ENCODE measurements around the gene HMGCR.
"Not testable (repeated sequence)": the region's sequence is repeated elsewhere in the genome, so short reads cannot be mapped to it uniquely, and the experiment has no call there.

HMGCR gene

DNA sequence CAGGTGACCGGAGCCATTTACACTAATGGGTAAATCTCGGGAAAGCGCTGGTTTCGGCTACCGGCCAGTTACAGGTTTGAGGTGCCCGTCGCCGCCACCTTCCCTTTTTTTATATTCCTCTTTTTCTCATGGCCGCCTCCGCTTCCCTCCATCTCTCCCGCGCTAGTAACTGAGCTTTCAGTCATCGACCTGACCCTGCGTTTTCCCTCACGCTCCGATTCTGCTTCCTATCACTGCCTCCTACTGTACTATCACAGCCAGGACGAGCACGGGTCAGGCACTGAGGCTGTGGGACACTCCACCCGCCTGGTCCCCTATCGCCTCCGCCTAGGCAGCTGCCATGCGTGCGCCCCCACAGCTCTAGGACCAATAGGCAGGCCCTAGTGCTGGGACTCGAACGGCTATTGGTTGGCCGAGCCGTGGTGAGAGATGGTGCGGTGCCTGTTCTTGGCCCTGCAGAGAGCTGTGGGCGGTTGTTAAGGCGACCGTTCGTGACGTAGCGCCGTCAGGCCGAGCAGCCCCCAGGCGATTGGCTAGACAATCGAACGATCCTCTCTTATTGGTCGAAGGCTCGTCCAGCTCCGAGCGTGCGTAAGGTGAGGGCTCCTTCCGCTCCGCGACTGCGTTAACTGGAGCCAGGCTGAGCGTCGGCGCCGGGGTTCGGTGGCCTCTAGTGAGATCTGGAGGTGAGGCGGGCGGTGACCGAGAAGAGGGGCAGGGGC is at the start of gene HMGCR (continued):
- TF ChIP-seq ZNF501 (tag by site-specific recombination; IDR thresholded peaks at IDR 0.05) (peak; percentile 92), HIC1 (tag by site-specific recombination; IDR thresholded peaks at IDR 0.05) (peak; percentile 93), ZBTB1 (tag by site-specific recombination; IDR thresholded peaks at IDR 0.05) (0 out of 2 replicates have a peak, but pooled peaks have one; percentile 25), ZSCAN30 (tag by site-specific recombination; IDR thresholded peaks at IDR 0.05) (peak; percentile 19; the same call in 1 of the 2 replicates), ZNF366 (tag by site-specific recombination; conservative IDR thresholded peaks at IDR 0.05) (peak; percentile 88), ZBTB20 (tag by site-specific recombination; IDR thresholded peaks at IDR 0.05) (peak; percentile 29; the same call in 1 of the 2 replicates), ZNF10 (tag by site-specific recombination; IDR thresholded peaks at IDR 0.05) (peak; percentile 63; the same call in 1 of the 2 replicates), GLIS2 (tag by site-specific recombination; IDR thresholded peaks at IDR 0.05) (peak; percentile 67), ZNF311 (tag by site-specific recombination; IDR thresholded peaks at IDR 0.05; ENCODE audit: borderline replicate concordance) (no peak), ZNF548 (tag by site-specific recombination; IDR thresholded peaks at IDR 0.05) (no peak), ZNF341 (tag by site-specific recombination; IDR thresholded peaks at IDR 0.05; ENCODE audit: low read depth) (peak; percentile 52), ZNF362 (tag by site-specific recombination; IDR thresholded peaks at IDR 0.05) (peak; percentile 66; the same call in 1 of the 2 replicates), ZBTB17 (tag by site-specific recombination; IDR thresholded peaks at IDR 0.05) (peak; percentile 95), SCRT2 (tag by site-specific recombination; IDR thresholded peaks at IDR 0.05) (peak; percentile 66; the same call in 1 of the 2 replicates), ZNF660 (tag by site-specific recombination; IDR thresholded peaks at IDR 0.05) (peak; percentile 72; the same call in 1 of the 2 replicates), SP2 (tag by site-specific recombination; IDR thresholded peaks at IDR 0.05) (peak; percentile 99), ZXDB (tag by site-specific recombination; IDR thresholded peaks at IDR 0.05) (peak; percentile 75), GFI1B (tag by site-specific recombination; IDR thresholded peaks at IDR 0.05) (peak; percentile 71), EGR2 (tag by site-specific recombination; IDR thresholded peaks at IDR 0.05; ENCODE audit: low read depth) (peak; percentile 90), CTCF (tag by site-specific recombination; IDR thresholded peaks at IDR 0.05) (peak; percentile 93), ZNF2 (tag by site-specific recombination; IDR thresholded peaks at IDR 0.05) (peak; percentile 94), ZNF792 (tag by site-specific recombination; IDR thresholded peaks at IDR 0.05) (no peak), KLF1 (tag by site-specific recombination; IDR thresholded peaks at IDR 0.05) (no peak)
- TF ChIP-seq, protein P1, sequence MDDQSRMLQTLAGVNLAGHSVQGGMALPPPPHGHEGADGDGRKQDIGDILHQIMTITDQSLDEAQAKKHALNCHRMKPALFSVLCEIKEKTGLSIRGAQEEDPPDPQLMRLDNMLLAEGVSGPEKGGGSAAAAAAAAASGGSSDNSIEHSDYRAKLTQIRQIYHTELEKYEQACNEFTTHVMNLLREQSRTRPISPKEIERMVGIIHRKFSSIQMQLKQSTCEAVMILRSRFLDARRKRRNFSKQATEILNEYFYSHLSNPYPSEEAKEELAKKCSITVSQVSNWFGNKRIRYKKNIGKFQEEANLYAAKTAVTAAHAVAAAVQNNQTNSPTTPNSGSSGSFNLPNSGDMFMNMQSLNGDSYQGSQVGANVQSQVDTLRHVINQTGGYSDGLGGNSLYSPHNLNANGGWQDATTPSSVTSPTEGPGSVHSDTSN (CRISPR knock-in tag; IDR thresholded peaks at IDR 0.05) = 0 out of 2 replicates have a peak, but pooled peaks have one; percentile 40
- TF ChIP-seq, protein P2, sequence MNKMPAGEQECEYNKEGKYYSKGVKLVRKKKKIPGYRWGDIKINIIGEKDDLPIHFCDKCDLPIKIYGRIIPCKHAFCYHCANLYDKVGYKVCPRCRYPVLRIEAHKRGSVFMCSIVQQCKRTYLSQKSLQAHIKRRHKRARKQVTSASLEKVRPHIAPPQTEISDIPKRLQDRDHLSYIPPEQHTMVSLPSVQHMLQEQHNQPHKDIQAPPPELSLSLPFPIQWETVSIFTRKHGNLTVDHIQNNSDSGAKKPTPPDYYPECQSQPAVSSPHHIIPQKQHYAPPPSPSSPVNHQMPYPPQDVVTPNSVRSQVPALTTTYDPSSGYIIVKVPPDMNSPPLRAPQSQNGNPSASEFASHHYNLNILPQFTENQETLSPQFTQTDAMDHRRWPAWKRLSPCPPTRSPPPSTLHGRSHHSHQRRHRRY (tag by site-specific recombination; IDR thresholded peaks at IDR 0.05) = no peak

- H3K36me3 ChIP-seq (ENCODE audit: control insufficient read depth in 2 of 2, insufficient read depth in 1 of 2, low read length in 2 of 2); POLR2A ChIA-PET: not testable (repeated sequence)
These were observed 45.2 kb upstream of the HMGCR start for GRCh38 chr5:75291844-75292243.

More at GRCh38 chr5:75291844-75292243, 45.2 kb upstream of the HMGCR start:
- H3K4me3 ChIP-seq (ENCODE audit: low read depth, low read length); H3K9me3 ChIP-seq (ENCODE audit: control insufficient read depth, insufficient read depth, low read depth, low read length); H3K4me1 ChIP-seq (ENCODE audit: control insufficient read depth, insufficient read depth, low read length); H3K27ac ChIP-seq (ENCODE audit: extremely low read depth, low read depth, low read length); CTCF ChIA-PET: not testable (repeated sequence)

Measured in HEK293 (cell line).